PC-3 (cell line): ENCODE results near the gene USP21. TPM values are rescaled to one million over a fixed set of nuclear protein-coding genes. Genes with fewer than 3 reads are reported as not detected.
A peak's percentile ranks its signal among the peaks of the same experiment; 100 is the strongest.

Experiments
- ATAC-seq: fragments of 200-7000 bp; cut with Tn5 transposase; 2 replicates; pipeline ENCODE4 v1.9.1; 2020; ENCODE audit warnings: mild to moderate bottlenecking, moderate library complexity
- BruUV-seq: library from RNA; stranded (reverse); fragments of 400-500 nt; replicated peaks from 2 replicates; lab custom pipeline; 2021; lab: Mats Ljungman, UMichigan
- CTCF ChIA-PET: fragments of 300-600 bp; sonication (Branson Sonifier 250); formaldehyde crosslinking; loops from one replicate; lab custom pipeline; 2022; ENCODE audit warnings: antibody characterized with exemption; lab: Charles Lee
- POLR2A ChIA-PET: fragments of 300-600 bp; sonication (Branson Sonifier 250); formaldehyde crosslinking; loops from one replicate; lab custom pipeline; 2022; ENCODE audit warnings: antibody characterized with exemption; ENCODE audit not compliant: unreplicated experiment; lab: Charles Lee
- DNase-seq: peaks from one replicate; pipeline ENCODE4 v3.0.0-alpha.2; 2015
- H2AFZ ChIP-seq: fragments of 300-600 bp; sonication (generic); 2 replicates; pipeline ENCODE4 v1.6.0; 2016; ENCODE audit warnings: antibody characterized with exemption, low read length
- H3F3A ChIP-seq: fragments of 300-600 bp; sonication (generic); one replicate; pipeline ENCODE4 v1.6.0; 2017; ENCODE audit warnings: antibody characterized with exemption, low read length, control low read depth, mild to moderate bottlenecking; ENCODE audit not compliant: unreplicated experiment
- H3K27ac ChIP-seq: fragments of 300-600 bp; sonication (generic); 2 replicates; pipeline ENCODE4 v1.5.1; 2016; ENCODE audit warnings: mild to moderate bottlenecking, low read length
- H3K27me3 ChIP-seq: fragments of 300-600 bp; sonication (generic); 2 replicates; pipeline ENCODE4 v1.6.1; 2016; ENCODE audit warnings: low read length, mixed read lengths
- H3K36me3 ChIP-seq: fragments of 300-600 bp; sonication (generic); 2 replicates; pipeline ENCODE4 v1.6.1; 2016; ENCODE audit warnings: low read depth, mixed run types, low read length, mixed read lengths
- H3K4me1 ChIP-seq: fragments of 300-600 bp; sonication (generic); 2 replicates; pipeline ENCODE4 v1.5.1; 2016; ENCODE audit warnings: low read length; ENCODE audit not compliant: insufficient read depth
- H3K4me2 ChIP-seq: fragments of 300-600 bp; sonication (generic); 2 replicates; pipeline ENCODE4 v1.6.0; 2016; ENCODE audit warnings: low read length
- H3K4me3 ChIP-seq: fragments of 300-600 bp; sonication (generic); 2 replicates; pipeline ENCODE4 v1.5.1; 2016; ENCODE audit warnings: mild to moderate bottlenecking, low read length, mixed read lengths
- H3K79me2 ChIP-seq: fragments of 300-600 bp; sonication (generic); 2 replicates; pipeline ENCODE4 v1.6.1; 2017; ENCODE audit warnings: low read length, mixed read lengths
- H3K9ac ChIP-seq: fragments of 300-600 bp; sonication (generic); 2 replicates; pipeline ENCODE4 v1.6.0; 2016; ENCODE audit warnings: mild to moderate bottlenecking, low read length
- H3K9me2 ChIP-seq: fragments of 300-600 bp; sonication (generic); replicated peaks from 2 replicates; pipeline ENCODE4 v1.6.1; 2016; ENCODE audit warnings: mixed run types, low read length, mixed read lengths
- H3K9me3 ChIP-seq: fragments of 300-600 bp; sonication (generic); 2 replicates; pipeline ENCODE4 v1.6.1; 2016; ENCODE audit warnings: low read length, mixed read lengths
- H4K20me1 ChIP-seq: fragments of 300-600 bp; sonication (generic); 2 replicates; pipeline ENCODE4 v1.6.1; 2016; ENCODE audit warnings: low read length, mixed read lengths
- CTCF ChIP-seq: fragments of 300-600 bp; sonication (generic); conservative IDR thresholded peaks from 2 replicates; pipeline ENCODE4 v1.5.1; 2017; ENCODE audit warnings: antibody characterized with exemption, low read depth, mild to moderate bottlenecking, low read length
- EZH2 ChIP-seq: fragments of 300-600 bp; sonication (generic); IDR thresholded peaks from one replicate; pipeline ENCODE4 v1.6.1; 2017; ENCODE audit warnings: antibody characterized with exemption, mild to moderate bottlenecking, low read length; ENCODE audit not compliant: unreplicated experiment
- EZH2phosphoT487 ChIP-seq: fragments of 300-600 bp; sonication (generic); IDR thresholded peaks from 2 replicates; pipeline ENCODE4 v1.6.1; 2018; ENCODE audit warnings: mild to moderate bottlenecking, antibody characterized with exemption, low read length, borderline replicate concordance
- intact Hi-C: fragments of 100-400 bp; cut with micrococcal nuclease; formaldehyde crosslinking; loops from 2 replicates; pipeline ENCODE4 v1.9.0; 2023
- total RNA-seq: library from RNA; depleted of rRNA; stranded (reverse); fragments of >200 nt; gene quantifications from 2 replicates; pipeline ENCODE4 v1.2.3, GENCODE V29; 2014

Gene USP21
- total RNA-seq, 1 experiment from 2014 or later: 20.6 TPM

- no peaks in the 10 kb centered on the region for H3K27me3 ChIP-seq
- H3K4me3 ChIP-seq: no peak within 1 kb of the TSS
- no peaks in the 10 kb centered on the region for H4K20me1 ChIP-seq
- no peak for ATAC-seq
- H3K27ac ChIP-seq: no peak within 1 kb of the TSS
- peaks cover 17% of the 10 kb centered on the region for H3K79me2 ChIP-seq
- no peaks in the 10 kb centered on the region for H3F3A ChIP-seq
- no TSS peak for BruUV-seq
- H3K4me1 ChIP-seq: peaks cover 26% of the 10 kb centered on the region
- TF ChIP-seq EZH2phosphoT487: no peak
- TF ChIP-seq CTCF: no peak
- no peak for TF ChIP-seq EZH2
- POLR2A ChIA-PET: interaction anchor here (0.7 kb wide), 1 partner anchor 10 kb away, joined by 4 read pairs; no protein-coding TSS in a partner anchor
- H3K36me3 ChIP-seq: 0 out of 2 replicates have a peak, but pooled peaks cover 2% of the 10 kb centered on the region
- peak within 1 kb of the TSS; percentile 15; the same call in 1 of the 2 replicates for H2AFZ ChIP-seq
- H3K9me3 ChIP-seq: no peaks in the 10 kb centered on the region
- no peak for DNase-seq
- H3K4me2 ChIP-seq: no peak within 1 kb of the TSS
- CTCF ChIA-PET: interaction anchor here (0.6 kb wide), 1 partner anchor 176 kb away, joined by 4 read pairs; no protein-coding TSS in a partner anchor
- H3K9me2 ChIP-seq: no peaks in the 10 kb centered on the region
- no peak within 1 kb of the TSS for H3K9ac ChIP-seq
- intact Hi-C loops: no loop called here
Observed at GRCh38 chr1:161198897-161199431, 39.7 kb downstream of the USP21 start, which contains the start of gene ADAMTS4. Gene ADAMTS4, minus strand, starts transcription at chr1:161199054. Its CDS starts 427 bp downstream, at chr1:161198627.

GRCh38 chr1:161199506-161200139 is 40.3 kb downstream of the USP21 start:
- BruUV-seq: no TSS peak
- no peak overlapping the region for H3K4me2 ChIP-seq
- intact Hi-C loops: no loop called here

More at GRCh38 chr1:161199506-161200139, 40.3 kb downstream of the USP21 start:
- ATAC-seq: no peak
- no peaks in the 10 kb centered on the region for H3K27me3 ChIP-seq
- ChIA-PET POLR2A (interaction anchor here (0.7 kb wide), 1 partner anchor 10 kb away, joined by 4 read pairs; no protein-coding TSS in a partner anchor), CTCF (no interaction called here)
- no peak overlapping the region for H3K9ac ChIP-seq
- H3K27ac ChIP-seq: no peak overlapping the region
- DNase-seq: no peak
- peaks cover 8% of the 10 kb centered on the region; the same call in 1 of the 2 replicates for H3K36me3 ChIP-seq
- H2AFZ ChIP-seq: no peak overlapping the region
- no peak overlapping the region for H3K4me3 ChIP-seq
- no peaks in the 10 kb centered on the region for H3K9me2 ChIP-seq
- TF ChIP-seq CTCF: no peak
- TF ChIP-seq EZH2phosphoT487: no peak
- TF ChIP-seq EZH2: no peak
- H3K9me3 ChIP-seq: no peaks in the 10 kb centered on the region
- H3K79me2 ChIP-seq: peaks cover 23% of the 10 kb centered on the region
- peaks cover 26% of the 10 kb centered on the region for H3K4me1 ChIP-seq
- no peaks in the 10 kb centered on the region for H3F3A ChIP-seq
- H4K20me1 ChIP-seq: no peaks in the 10 kb centered on the region
